Putamen (tissue), 1 donor: Measurements from ENCODE around the gene PIAS1.
"Not testable (repeated sequence)": the region's sequence is repeated elsewhere in the genome, so short reads cannot be mapped to it uniquely, and the experiment has no call there.

Experiments used
- DNase-seq: peaks from one replicate; pipeline ENCODE4 v3.0.0-alpha.2; 2016; ENCODE audit warnings: low spot score

The PIAS1 gene

DNA sequence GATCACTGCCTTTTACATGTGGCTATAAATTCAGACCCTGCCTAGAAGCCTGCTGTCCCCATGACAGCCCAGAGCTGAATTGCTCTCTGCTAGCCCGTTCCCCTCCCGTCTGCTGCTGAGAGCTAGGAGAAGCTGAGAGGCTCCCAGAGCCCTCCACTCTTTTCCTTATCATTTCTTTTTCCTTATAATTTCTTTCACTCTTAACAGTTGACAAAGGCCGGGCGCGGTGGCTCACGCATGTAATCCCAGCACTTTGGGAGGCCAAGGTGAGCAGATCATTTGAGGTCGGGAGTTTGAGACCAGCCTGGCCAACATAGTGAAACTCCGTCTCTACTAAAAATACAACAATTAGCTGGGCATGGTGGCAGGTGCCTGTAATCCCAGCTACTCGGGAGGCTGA lies 180.4 kb downstream of the PIAS1 start:
- not testable (repeated sequence) for DNase-seq

DNA sequence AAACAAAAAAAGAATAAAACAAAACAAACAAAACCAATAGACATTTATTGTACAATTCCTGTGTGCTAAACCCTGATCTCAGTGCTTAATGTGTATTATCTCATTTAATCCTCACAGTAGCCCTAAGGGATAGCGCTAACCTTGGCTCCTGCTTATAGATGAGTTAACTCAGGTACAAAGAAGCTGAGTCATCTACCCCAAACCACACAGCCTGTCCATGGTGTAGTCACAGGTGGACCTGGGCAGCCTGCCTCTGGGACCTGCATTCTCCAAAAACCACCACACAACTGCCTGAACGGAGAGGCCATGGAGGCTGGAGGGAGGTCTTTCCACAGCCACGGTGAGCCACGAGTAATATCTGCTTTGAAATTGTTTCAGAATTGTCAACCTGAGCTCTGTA lies 180.9 kb downstream of the PIAS1 start:
- no peak for DNase-seq

GRCh38 chr15:68239025-68239424 lies 184.9 kb downstream of the PIAS1 start:
- DNase-seq, result no peak

DNA sequence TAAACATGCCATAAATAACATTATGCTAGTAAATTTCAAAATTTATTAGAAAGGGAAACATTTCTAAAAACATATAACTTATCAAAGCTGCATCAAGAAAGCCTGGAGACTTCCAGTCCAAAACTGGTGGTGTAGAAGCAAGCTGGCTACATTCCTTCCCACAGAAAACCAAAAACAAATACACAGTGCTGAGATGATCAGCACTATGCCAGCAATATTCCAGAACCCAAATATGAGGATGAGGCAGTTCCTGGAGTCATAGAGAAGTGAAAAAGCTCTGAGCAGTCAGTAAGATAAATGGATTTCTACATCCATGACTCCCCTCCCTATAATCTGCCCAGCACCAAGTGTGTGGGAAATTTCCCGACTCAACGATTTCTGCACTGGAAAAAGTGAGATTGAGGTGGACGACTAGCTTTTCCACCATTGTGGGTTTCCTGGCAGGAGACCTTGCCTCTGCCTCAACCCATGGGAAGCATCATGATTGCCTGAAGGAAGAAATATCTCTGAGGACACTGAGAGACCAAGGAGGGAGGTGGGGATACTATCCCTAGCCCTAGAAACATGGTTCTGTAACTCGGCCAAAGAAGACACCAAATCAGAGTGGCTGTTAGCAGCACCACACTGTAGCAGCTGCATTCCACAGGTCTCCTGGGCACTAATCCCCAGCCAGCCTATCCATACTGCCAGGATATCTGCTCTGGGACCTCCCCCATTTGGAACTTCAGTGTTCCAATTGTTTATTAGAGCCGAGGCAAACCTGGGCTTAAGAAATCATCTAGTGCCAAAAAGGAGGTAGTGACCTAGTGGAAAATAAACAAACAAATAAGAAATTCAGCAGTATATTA lies 187.2 kb downstream of the PIAS1 start:
- no peak for DNase-seq
